Epithelial cell of proximal tubule (primary cell): ENCODE results near the gene CCDC188. TPM values are rescaled to one million over a fixed set of nuclear protein-coding genes. Genes with fewer than 3 reads are reported as not detected.
A peak's percentile ranks its signal among the peaks of the same experiment; 100 is the strongest.

Source experiments
- DNase-seq: peaks from one replicate; pipeline ENCODE4 v3.0.0-alpha.2; 2011; ENCODE audit warnings: low read depth
- H3K4me3 ChIP-seq: 2 replicates; pipeline ENCODE4 v1.5.1; 2011; ENCODE audit warnings: low read depth, mild to moderate bottlenecking, low read length
- CTCF ChIP-seq: conservative IDR thresholded peaks from 2 replicates; pipeline ENCODE4 v1.5.1; 2012; ENCODE audit warnings: low read depth, mild to moderate bottlenecking, low read length
- total RNA-seq: library from RNA; depleted of rRNA; stranded (reverse); fragments of >200 nt; gene quantifications from 2 replicates; pipeline ENCODE4 v1.2.3, GENCODE V29; 2015

CCDC188 gene
- total RNA-seq, 1 donor from 2014 or later = not detected

- TF ChIP-seq CTCF = no peak
- no peak for DNase-seq
- no peak overlapping the region for H3K4me3 ChIP-seq
Measured at GRCh38 chr22:20107951-20108756, 42.7 kb downstream of the CCDC188 start.

GRCh38 chr22:20107471-20107901 lies 43.4 kb downstream of the CCDC188 start:
- TF ChIP-seq CTCF = no peak
- no peak overlapping the region for H3K4me3 ChIP-seq
- DNase-seq = no peak

GRCh38 chr22:20106849-20107237 lies 44.0 kb downstream of the CCDC188 start:
- H3K4me3 ChIP-seq = no peak overlapping the region
- DNase-seq = no peak
- no peak for TF ChIP-seq CTCF

GRCh38 chr22:20106205-20106848 lies 44.5 kb downstream of the CCDC188 start:
- TF ChIP-seq CTCF = no peak
- H3K4me3 ChIP-seq = no peak overlapping the region
- no peak for DNase-seq

GRCh38 chr22:20105456-20106204 lies 45.2 kb downstream of the CCDC188 start:
- TF ChIP-seq CTCF = no peak
- no peak overlapping the region for H3K4me3 ChIP-seq
- DNase-seq = no peak

GRCh38 chr22:20102203-20102780 lies 48.6 kb downstream of the CCDC188 start:
- peak; percentile 28 for TF ChIP-seq CTCF
- H3K4me3 ChIP-seq = no peak overlapping the region
- DNase-seq = no peak
